Epithelial cell of alveolus of lung (primary cell): ENCODE measurements around the gene TMEM50A. TPM values are rescaled to one million over a fixed set of nuclear protein-coding genes. Genes with fewer than 3 reads are reported as not detected.

Experiments used
- total RNA-seq: library from RNA; depleted of rRNA; stranded (reverse); fragments of >200 nt; gene quantifications from 2 replicates; pipeline ENCODE4 v1.2.1, GENCODE V29; 2015

TMEM50A gene
- 71.4 and 85.1 TPM in 2 replicates for total RNA-seq

GRCh38 chr1:25338188-25338981 is at the start of gene TMEM50A:
Gene TMEM50A (plus strand): TSS chr1:25338334. CDS start chr1:25340487, 2,153 bp downstream.

Other genes starting within 250 kb of the TMEM50A start
- 32.5 and 75.0 TPM in 2 replicates for gene SYF2, start 105.8 kb upstream of the TMEM50A start, total RNA-seq
- gene RSRP1, start 90.9 kb upstream of the TMEM50A start, total RNA-seq = 10.1 and 45.2 TPM in 2 replicates
- not detected in 2 replicates for gene RHD, start 65.8 kb upstream of the TMEM50A start, total RNA-seq
- gene RHCE, start 82.5 kb downstream of the TMEM50A start, total RNA-seq = 0.56 and 1.3 TPM in 2 replicates
- 16.9 and 17.5 TPM in 2 replicates for gene MACO1, start 92.6 kb downstream of the TMEM50A start, total RNA-seq
- gene LDLRAP1, start 205.3 kb downstream of the TMEM50A start, total RNA-seq = 5.6 and 10.3 TPM in 2 replicates